ENCODE results near the gene SLC35E2B. TPM values are rescaled to one million over a fixed set of nuclear protein-coding genes. Genes with fewer than 3 reads are reported as not detected.

Gene SLC35E2B
- polyA plus RNA-seq, 3 donors, result 12.2 to 29.2 (median 17.7) TPM

DNA sequence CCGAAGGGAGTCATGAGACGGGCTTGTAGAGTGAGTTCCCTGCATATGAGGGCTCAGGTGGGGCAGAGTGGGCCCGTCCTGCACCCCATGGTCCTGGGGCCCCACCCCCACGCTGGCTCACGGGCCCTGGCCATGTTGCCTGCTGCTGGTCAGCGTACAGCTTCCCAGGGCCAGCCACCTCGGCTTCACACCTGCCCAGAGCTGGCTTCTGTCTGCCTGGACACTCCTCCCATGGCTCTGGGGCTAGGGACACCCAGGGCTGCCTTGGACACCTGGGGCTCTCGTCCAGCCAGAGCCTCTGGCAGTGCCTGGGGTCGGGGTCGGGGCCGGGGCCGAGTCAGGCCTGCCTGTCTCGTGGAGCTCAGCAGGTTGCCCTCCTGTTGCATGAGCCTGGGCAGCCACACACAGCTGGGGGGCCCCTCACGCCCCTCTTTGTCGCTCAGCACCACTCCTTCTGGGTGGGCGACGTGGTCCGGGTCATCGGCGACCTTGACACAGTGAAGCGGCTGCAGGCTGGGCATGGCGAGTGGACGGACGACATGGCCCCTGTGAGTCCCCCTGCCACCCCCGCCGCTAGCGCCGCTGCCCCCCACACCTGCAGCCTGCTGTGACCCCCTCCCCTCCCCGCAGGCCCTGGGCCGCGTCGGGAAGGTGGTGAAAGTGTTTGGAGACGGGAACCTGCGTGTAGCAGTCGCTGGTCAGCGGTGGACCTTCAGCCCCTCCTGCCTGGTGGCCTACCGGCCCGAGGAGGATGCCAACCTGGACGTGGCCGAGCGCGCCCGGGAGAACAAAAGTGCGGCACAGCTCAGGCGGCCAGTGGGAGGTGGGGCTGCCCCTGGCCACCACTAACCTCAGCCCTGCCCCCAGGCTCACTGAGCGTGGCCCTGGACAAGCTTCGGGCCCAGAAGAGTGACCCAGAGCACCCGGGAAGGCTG lies 66.1 kb downstream of the SLC35E2B start:
- peak overlapping the region in 1 of 7 donors; percentile 64 for H3K27ac Mint-ChIP-seq
- peaks cover 8 to 23% of the 10 kb centered on the region in 2 donors for H3K27me3 ChIP-seq (ENCODE audit: control insufficient read depth in 2 of 2, insufficient read depth in 2 of 2, low read length in 2 of 2)
- H3K36me3 ChIP-seq (replicated peaks in 1 of 2; ENCODE audit: control insufficient read depth in 1 of 2, insufficient read depth in 2 of 2, low read length in 2 of 2), result no peaks in the 10 kb centered on the region
- intact Hi-C loops (cut with micrococcal nuclease), result no loop called here
- no peaks in the 10 kb centered on the region for H3K9me3 ChIP-seq (replicated peaks in 1 of 2; ENCODE audit: control insufficient read depth in 1 of 2, insufficient read depth in 1 of 2, low read length in 2 of 2)
- H3K27me3 Mint-ChIP-seq (ENCODE audit: low read depth in 3 of 3), result peaks cover 13 to 33% (median 18%) of the 10 kb centered on the region in 3 donors
- H3K4me2 ChIP-seq (replicated peaks; ENCODE audit: extremely low read depth, low read length, poor library complexity, severe bottlenecking), result no peak overlapping the region
- DNase-seq, result no peak
- H4K20me1 ChIP-seq (ENCODE audit: insufficient read depth, low read length), result no peaks in the 10 kb centered on the region
- H3K4me3 Mint-ChIP-seq, result no peak overlapping the region
- no peak overlapping the region for H2AFZ ChIP-seq (ENCODE audit: insufficient read depth, low read depth, low read length, poor library complexity, severe bottlenecking)
- H3K36me3 Mint-ChIP-seq, result peaks cover 4 to 12% of the 10 kb centered on the region in 2 donors
- no peaks in the 10 kb centered on the region for H3K79me2 ChIP-seq (ENCODE audit: insufficient read depth, low read length)
- whole genome bisulfite sequencing (ENCODE audit: insufficient coverage), result 98% methylated on average over 41 of the region's 48 CpGs
- H3K9me3 Mint-ChIP-seq, result peaks cover 0 to 9% (median 3%) of the 10 kb centered on the region in 7 donors
- TF ChIP-seq, protein P1, sequence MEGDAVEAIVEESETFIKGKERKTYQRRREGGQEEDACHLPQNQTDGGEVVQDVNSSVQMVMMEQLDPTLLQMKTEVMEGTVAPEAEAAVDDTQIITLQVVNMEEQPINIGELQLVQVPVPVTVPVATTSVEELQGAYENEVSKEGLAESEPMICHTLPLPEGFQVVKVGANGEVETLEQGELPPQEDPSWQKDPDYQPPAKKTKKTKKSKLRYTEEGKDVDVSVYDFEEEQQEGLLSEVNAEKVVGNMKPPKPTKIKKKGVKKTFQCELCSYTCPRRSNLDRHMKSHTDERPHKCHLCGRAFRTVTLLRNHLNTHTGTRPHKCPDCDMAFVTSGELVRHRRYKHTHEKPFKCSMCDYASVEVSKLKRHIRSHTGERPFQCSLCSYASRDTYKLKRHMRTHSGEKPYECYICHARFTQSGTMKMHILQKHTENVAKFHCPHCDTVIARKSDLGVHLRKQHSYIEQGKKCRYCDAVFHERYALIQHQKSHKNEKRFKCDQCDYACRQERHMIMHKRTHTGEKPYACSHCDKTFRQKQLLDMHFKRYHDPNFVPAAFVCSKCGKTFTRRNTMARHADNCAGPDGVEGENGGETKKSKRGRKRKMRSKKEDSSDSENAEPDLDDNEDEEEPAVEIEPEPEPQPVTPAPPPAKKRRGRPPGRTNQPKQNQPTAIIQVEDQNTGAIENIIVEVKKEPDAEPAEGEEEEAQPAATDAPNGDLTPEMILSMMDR (IDR thresholded peaks at IDR 0.05), result no peak
- H3K4me1 ChIP-seq (ENCODE audit: control insufficient read depth in 1 of 2, insufficient read depth in 2 of 2, low read length in 2 of 2), result peaks cover 3 to 9% of the 10 kb centered on the region in 2 donors
- no peak overlapping the region for H3K4me3 ChIP-seq (replicated peaks in 1 of 3; ENCODE audit: low read depth in 2 of 3, low read length in 3 of 3)
- H3K27ac ChIP-seq (ENCODE audit: low read depth in 1 of 2, low read length in 2 of 2), result no peak overlapping the region
- no peak overlapping the region for H3K9ac ChIP-seq (ENCODE audit: insufficient read depth, low read length, poor library complexity, severe bottlenecking)
- H3K4me1 Mint-ChIP-seq, result peaks cover 2% of the 10 kb centered on the region

DNA sequence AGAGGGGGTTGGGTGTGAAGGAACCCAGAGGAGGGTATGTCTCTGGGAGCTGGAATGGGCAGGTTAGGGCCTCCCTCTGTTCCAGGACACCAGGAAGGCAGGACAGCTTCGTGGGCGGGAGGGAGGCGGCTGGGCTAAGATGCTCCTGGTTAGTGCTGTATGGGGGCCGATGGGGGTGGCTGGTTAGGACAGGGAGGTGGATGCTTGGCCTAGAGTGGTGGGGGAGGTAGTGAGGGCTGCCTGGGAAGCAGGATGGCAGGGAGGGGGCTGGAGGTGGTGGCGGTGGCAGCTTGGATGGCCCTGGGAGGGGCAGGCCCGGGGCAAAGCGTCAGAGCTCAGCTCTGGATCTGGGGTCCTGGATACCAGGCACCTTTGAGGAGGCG lies 66.8 kb downstream of the SLC35E2B start:
- no peaks in the 10 kb centered on the region for H3K36me3 ChIP-seq (replicated peaks in 1 of 2; ENCODE audit: control insufficient read depth in 1 of 2, insufficient read depth in 2 of 2, low read length in 2 of 2)
- H2AFZ ChIP-seq (ENCODE audit: insufficient read depth, low read depth, low read length, poor library complexity, severe bottlenecking), result no peak overlapping the region
- H3K4me3 ChIP-seq (replicated peaks in 1 of 3; ENCODE audit: low read depth in 2 of 3, low read length in 3 of 3), result no peak overlapping the region
- H3K9ac ChIP-seq (ENCODE audit: insufficient read depth, low read length, poor library complexity, severe bottlenecking), result no peak overlapping the region
- peak overlapping the region in 1 of 7 donors; percentile 64 for H3K27ac Mint-ChIP-seq
- TF ChIP-seq, protein P1 (IDR thresholded peaks at IDR 0.05), result no peak
- peaks cover 9 to 27% (median 14%) of the 10 kb centered on the region in 3 donors for H3K27me3 Mint-ChIP-seq (ENCODE audit: low read depth in 3 of 3)
- intact Hi-C loops (cut with micrococcal nuclease), result no loop called here
- DNase-seq, result no peak
- no peaks in the 10 kb centered on the region for H4K20me1 ChIP-seq (ENCODE audit: insufficient read depth, low read length)
- no peak overlapping the region for H3K27ac ChIP-seq (ENCODE audit: low read depth in 1 of 2, low read length in 2 of 2)
- no peaks in the 10 kb centered on the region for H3K79me2 ChIP-seq (ENCODE audit: insufficient read depth, low read length)
- peaks cover 0 to 9% (median 3%) of the 10 kb centered on the region in 7 donors for H3K9me3 Mint-ChIP-seq
- peaks cover 2% of the 10 kb centered on the region for H3K4me1 Mint-ChIP-seq
- no peaks in the 10 kb centered on the region for H3K9me3 ChIP-seq (replicated peaks in 1 of 2; ENCODE audit: control insufficient read depth in 1 of 2, insufficient read depth in 1 of 2, low read length in 2 of 2)
- no peak overlapping the region for H3K4me3 Mint-ChIP-seq
- no peak overlapping the region for H3K4me2 ChIP-seq (replicated peaks; ENCODE audit: extremely low read depth, low read length, poor library complexity, severe bottlenecking)
- H3K27me3 ChIP-seq (ENCODE audit: control insufficient read depth in 2 of 2, insufficient read depth in 2 of 2, low read length in 2 of 2), result peaks cover 3 to 19% of the 10 kb centered on the region in 2 donors
- WGBS (ENCODE audit: insufficient coverage), result 96% methylated on average over 8 of the region's 8 CpGs
- H3K4me1 ChIP-seq (ENCODE audit: control insufficient read depth in 1 of 2, insufficient read depth in 2 of 2, low read length in 2 of 2), result peaks cover 3 to 7% of the 10 kb centered on the region in 2 donors
- peaks cover 4 to 12% of the 10 kb centered on the region in 2 donors for H3K36me3 Mint-ChIP-seq

Data from CD14-positive monocyte (primary cell).